NCI-H2107 (cell line): ENCODE data around the gene YY2.
"Not testable (repeated sequence)": the region's sequence is repeated elsewhere in the genome, so short reads cannot be mapped to it uniquely, and the experiment has no call there.

ENCODE experiments used
- DNase-seq: peaks from one replicate; lab custom pipeline; 2025; lab: John Stamatoyannopoulos, UW

The YY2 gene

DNA sequence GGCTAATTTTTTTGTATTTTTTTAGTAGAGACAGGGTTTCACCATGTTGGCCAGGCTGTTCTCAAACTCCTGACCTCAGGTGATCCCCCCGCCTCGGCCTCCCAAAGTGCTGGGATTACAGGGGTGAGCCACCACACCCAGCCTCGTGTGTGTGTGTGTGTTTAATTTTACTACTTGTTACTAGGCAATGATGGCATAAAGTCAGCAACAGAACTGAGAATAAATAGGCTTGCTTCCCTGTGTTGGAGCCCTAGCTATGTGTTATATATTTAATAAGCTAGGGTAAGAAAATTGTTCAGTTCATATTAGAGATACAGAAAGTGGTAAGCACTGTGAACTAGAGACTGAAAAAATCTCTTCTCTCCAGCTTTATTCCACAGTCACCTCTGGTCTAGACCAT, 18.4 kb downstream of the YY2 start:
- DNase-seq = not testable (repeated sequence)

GRCh38 chrX:21875013-21875412, 19.2 kb downstream of the YY2 start:
- no peak for DNase-seq

- no peak for DNase-seq
Observed at GRCh38 chrX:21881881-21882574, 26.2 kb downstream of the YY2 start.

- DNase-seq = no peak
Observed at GRCh38 chrX:21883258-21883657, 27.5 kb downstream of the YY2 start.

GRCh38 chrX:21885568-21885967, 29.8 kb downstream of the YY2 start:
- DNase-seq = no peak

GRCh38 chrX:21905313-21905712, 49.5 kb downstream of the YY2 start:
- no peak for DNase-seq

- DNase-seq = no peak
Observed at GRCh38 chrX:21905953-21906352, 50.2 kb downstream of the YY2 start.

DNA sequence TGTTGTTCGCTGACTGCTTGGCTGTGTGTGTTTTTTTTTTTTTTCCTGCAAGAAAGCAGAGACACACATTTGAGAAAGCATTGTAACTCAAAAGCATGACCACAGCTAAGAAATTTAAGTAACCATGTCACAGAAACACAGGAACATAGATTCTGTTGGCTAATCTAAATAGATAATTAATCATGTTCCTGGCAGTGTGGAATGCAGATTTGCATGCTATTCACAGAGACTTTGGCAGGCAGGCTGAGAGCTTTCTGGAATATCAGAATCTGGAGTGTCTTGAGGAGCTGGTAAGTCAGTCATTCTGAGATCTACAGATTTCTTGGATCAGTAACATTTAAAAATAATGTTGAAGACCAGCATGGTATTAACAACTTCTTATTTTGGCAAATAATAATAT, 51.5 kb downstream of the YY2 start:
- DNase-seq = no peak
